Gastroesophageal sphincter (tissue), 4 donors: ENCODE results near the gene MGLL. TPM values are rescaled to one million over a fixed set of nuclear protein-coding genes. Genes with fewer than 3 reads are reported as not detected.

Source experiments
- ATAC-seq: fragments of 150-250 bp; one replicate; pipeline ENCODE4 v1.9.1; 2016; ENCODE audit warnings: mild to moderate bottlenecking, moderate library complexity
- H3K27ac ChIP-seq, 4 donors: fragments of 200-600 bp; sonication (generic) in 3 of 4; 1 replicate in 3 of 4; 2 replicates in 1 of 4; pipeline ENCODE4 v1.5.1; 2016 to 2019
- H3K27me3 ChIP-seq: fragments of 200-600 bp; sonication (generic); one replicate; pipeline ENCODE4 v1.5.1; 2019
- H3K36me3 ChIP-seq, 2 donors: fragments of 200-600 bp; sonication (generic); one replicate each; pipeline ENCODE4 v1.5.1; 2019; ENCODE audit warnings: control low read depth in 1 of 2
- H3K4me1 ChIP-seq, 3 donors: fragments of 200-600 bp; sonication (generic); 1 replicate in 2 of 3; 2 replicates in 1 of 3; pipeline ENCODE4 v1.5.1; 2016 to 2019; ENCODE audit warnings: control low read depth in 2 of 3
- H3K4me3 ChIP-seq, 2 donors: fragments of 200-600 bp; sonication (generic); one replicate each; pipeline ENCODE4 v1.5.1; 2019; ENCODE audit warnings: mild to moderate bottlenecking in 1 of 2, moderate library complexity in 1 of 2
- H3K9me3 ChIP-seq, 3 donors: fragments of 200-600 bp; sonication (generic); one replicate each; pipeline ENCODE4 v1.5.1; 2017 to 2019; ENCODE audit warnings: control low read depth in 2 of 3
- CTCF ChIP-seq, 4 experiments: fragments of 200-600 bp in 2 of 4; fragments of 450-650 bp in 2 of 4; sonication (generic) in 1 of 4; IDR thresholded peaks; one replicate each; pipeline ENCODE4 v1.5.1; 2017 to 2019; ENCODE audit warnings: antibody characterized with exemption in 4 of 4, mild to moderate bottlenecking in 2 of 4, moderate library complexity in 2 of 4
- EP300 ChIP-seq: sonication (generic); formaldehyde crosslinking; IDR thresholded peaks from one replicate; pipeline ENCODE4 v1.6.1; 2017; ENCODE audit warnings: antibody characterized with exemption, mild to moderate bottlenecking
- POLR2A ChIP-seq, 2 donors: fragments of 450-650 bp; IDR thresholded peaks; one replicate each; pipeline ENCODE4 v1.6.1; 2017; ENCODE audit warnings: antibody characterized with exemption in 2 of 2, mild to moderate bottlenecking in 2 of 2, moderate library complexity in 1 of 2
- POLR2AphosphoS5 ChIP-seq: sonication (generic); formaldehyde crosslinking; IDR thresholded peaks from one replicate; pipeline ENCODE4 v1.6.1; 2017; ENCODE audit warnings: antibody characterized with exemption
- WGBS, 2 donors: methylation state at CpG; one replicate each; pipeline ENCODE4 v1.1.5; 2018; ENCODE audit warnings: low coverage in 1 of 2; 5-methylcytosine and 5-hydroxymethylcytosine counted together
- total RNA-seq, 4 donors: library from RNA; depleted of rRNA; stranded (reverse); fragments of >200 nt; gene quantifications; one replicate each; pipeline ENCODE4 v1.1.0, GENCODE V29; 2016

Gene MGLL
- total RNA-seq, 4 donors from 2014 or later, result 39.2 to 171 (median 55.8) TPM

DNA sequence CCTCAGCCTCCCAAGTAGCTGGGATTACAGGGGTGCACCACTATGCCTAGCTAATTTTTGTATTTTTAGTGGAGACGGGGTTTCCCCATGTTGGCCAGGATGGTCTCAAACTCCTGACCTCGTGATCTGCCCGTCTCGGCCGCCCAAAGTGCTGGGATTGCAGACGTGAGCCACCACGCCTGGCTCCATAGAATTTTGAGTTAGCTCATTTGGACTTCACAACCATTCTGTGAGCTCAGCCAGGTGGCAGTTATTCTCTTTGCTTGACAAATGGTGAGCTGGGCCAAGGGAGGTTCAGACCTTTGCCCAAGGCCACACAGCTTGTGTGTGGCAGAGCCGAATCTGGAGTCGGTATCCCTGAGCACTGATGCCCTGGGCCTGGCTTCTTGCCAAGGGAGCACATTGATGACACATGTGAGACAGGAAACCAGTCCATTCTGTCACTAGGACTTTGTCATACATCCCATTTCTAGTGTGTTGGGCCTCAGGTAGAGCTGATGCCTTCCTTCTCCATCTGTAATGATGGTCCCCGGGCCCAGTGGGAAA is 175.7 kb downstream of the MGLL start:
- Histone ChIP-seq H3K27me3 (no peaks in the 10 kb centered on the region), H3K4me3 (no peak overlapping the region), H3K4me1 (no peaks in the 10 kb centered on the region), H3K27ac (no peak overlapping the region), H3K9me3 (no peaks in the 10 kb centered on the region), H3K36me3 (no peaks in the 10 kb centered on the region)
- 93% methylated on average over 7 of the region's 10 CpGs; no CpG with 5 or more reads in 1 of the 2 donors for WGBS, 2 donors
- TF ChIP-seq EP300, result no peak
- TF ChIP-seq POLR2A (IDR thresholded peaks at IDR 0.05), result no peak
- no peak for TF ChIP-seq POLR2AphosphoS5
- no peak for TF ChIP-seq CTCF (IDR thresholded peaks at IDR 0.05)
- ATAC-seq, result no peak

GRCh38 chr3:127645371-127646015 is 176.8 kb downstream of the MGLL start:
- no peaks in the 10 kb centered on the region for H3K27me3 ChIP-seq
- no peaks in the 10 kb centered on the region for H3K9me3 ChIP-seq
- H3K27ac ChIP-seq, result no peak overlapping the region
- no peak overlapping the region for H3K4me3 ChIP-seq
- WGBS, 2 donors, result 80 to 100% methylated on average over 1 to 2 of the region's 8 CpGs
- H3K36me3 ChIP-seq, result no peaks in the 10 kb centered on the region
- no peaks in the 10 kb centered on the region for H3K4me1 ChIP-seq
- no peak for TF ChIP-seq CTCF (IDR thresholded peaks at IDR 0.05)
- no peak for TF ChIP-seq POLR2A (IDR thresholded peaks at IDR 0.05)
- no peak for TF ChIP-seq EP300
- no peak for TF ChIP-seq POLR2AphosphoS5
- ATAC-seq, result no peak

GRCh38 chr3:127644641-127645370 is 177.5 kb downstream of the MGLL start:
- no peaks in the 10 kb centered on the region for H3K27me3 ChIP-seq
- WGBS, 2 donors, result 93 to 100% methylated on average over 2 of the region's 5 CpGs
- no peaks in the 10 kb centered on the region for H3K4me1 ChIP-seq
- no peaks in the 10 kb centered on the region for H3K9me3 ChIP-seq
- no peak overlapping the region for H3K27ac ChIP-seq
- no peak overlapping the region for H3K4me3 ChIP-seq
- no peaks in the 10 kb centered on the region for H3K36me3 ChIP-seq
- TF ChIP-seq POLR2AphosphoS5 (no peak), CTCF (IDR thresholded peaks at IDR 0.05) (no peak), POLR2A (IDR thresholded peaks at IDR 0.05) (no peak), EP300 (no peak)
- ATAC-seq, result no peak

- no peaks in the 10 kb centered on the region for H3K4me1 ChIP-seq
- H3K27me3 ChIP-seq, result no peaks in the 10 kb centered on the region
- H3K36me3 ChIP-seq, result no peaks in the 10 kb centered on the region
- no peak for ATAC-seq
- no peak overlapping the region for H3K27ac ChIP-seq
- no peak for TF ChIP-seq EP300
- TF ChIP-seq POLR2AphosphoS5, result no peak
- no peak for TF ChIP-seq POLR2A (IDR thresholded peaks at IDR 0.05)
- TF ChIP-seq CTCF (IDR thresholded peaks at IDR 0.05), result no peak
- no peak overlapping the region for H3K4me3 ChIP-seq
- no peaks in the 10 kb centered on the region for H3K9me3 ChIP-seq
- 93 to 100% methylated on average over 2 of the region's 3 CpGs for WGBS, 2 donors
These were observed 182.3 kb downstream of the MGLL start for GRCh38 chr3:127640042-127640355.
